GM21360 (cell line): ENCODE results near the gene SLC16A3.
"Not testable (repeated sequence)": the region's sequence is repeated elsewhere in the genome, so short reads cannot be mapped to it uniquely, and the experiment has no call there.

Source experiments
- ATAC-seq: cut with Tn5 transposase; IDR thresholded peaks from one replicate; pipeline ENCODE4 v1.9.1; 2021; ENCODE audit warnings: mild to moderate bottlenecking, moderate library complexity; ENCODE audit not compliant: unreplicated experiment

The SLC16A3 gene

DNA sequence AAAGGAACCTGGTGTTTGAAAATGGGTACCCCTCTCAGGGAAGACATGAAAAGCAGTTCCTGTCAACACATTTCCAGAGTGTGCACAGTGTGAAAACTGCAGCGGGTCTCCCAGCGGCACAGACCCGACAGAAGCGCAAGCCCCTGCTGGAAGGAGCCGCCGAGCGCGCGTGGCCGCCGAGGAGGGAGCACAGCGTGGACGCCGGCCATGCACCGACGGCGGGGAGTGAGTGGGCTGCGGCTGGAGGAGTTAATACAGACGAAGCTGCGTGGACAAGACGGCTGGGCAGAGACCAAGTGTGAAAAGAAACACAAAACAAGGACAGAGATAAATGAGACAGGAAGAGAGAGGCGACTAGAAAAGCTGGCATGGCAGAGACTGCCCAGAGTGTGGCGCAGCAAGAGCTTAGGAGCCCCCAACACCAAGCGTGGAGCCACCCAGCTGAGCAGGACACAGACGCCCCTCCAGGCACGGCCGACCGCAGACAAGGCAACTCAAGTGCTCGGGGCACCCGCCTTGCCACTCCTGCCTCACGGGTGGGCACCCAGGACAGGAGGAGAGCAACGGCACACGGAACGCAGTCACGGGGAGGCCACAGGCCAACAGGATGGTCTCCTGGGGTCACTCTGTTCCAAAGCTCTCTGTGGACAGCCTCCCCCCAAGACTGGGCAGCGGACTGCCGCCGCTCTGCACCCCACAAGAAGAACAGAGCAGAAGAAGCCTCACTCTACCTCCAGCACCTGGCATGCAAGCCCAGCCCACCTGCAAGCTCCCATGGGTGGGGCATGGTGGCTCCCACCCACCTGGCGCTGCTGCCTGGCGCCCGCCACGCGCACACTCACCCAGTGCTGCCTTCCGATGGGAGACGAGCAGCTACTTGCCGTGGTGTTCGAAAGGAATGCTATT lies 16.5 kb downstream of the SLC16A3 start:
- no peak for ATAC-seq

DNA sequence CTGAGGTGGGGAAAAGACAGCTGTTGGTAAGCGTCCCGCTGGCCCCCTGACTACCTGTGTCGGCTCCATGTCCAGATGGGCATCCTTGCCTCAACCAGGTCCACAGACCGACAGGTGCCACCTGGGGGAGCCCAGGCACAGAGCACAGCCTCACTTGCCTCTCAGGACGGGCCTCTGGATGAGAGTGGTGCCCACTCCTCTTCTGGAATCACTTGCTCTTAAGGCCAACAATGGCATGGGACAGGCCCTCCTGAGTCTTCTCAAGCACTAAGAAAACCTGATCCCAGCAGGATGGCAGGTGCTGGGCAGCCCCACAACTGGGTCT lies 17.2 kb downstream of the SLC16A3 start:
- ATAC-seq: no peak

GRCh38 chr17:82246365-82247181 lies 17.7 kb downstream of the SLC16A3 start:
- no peak for ATAC-seq

DNA sequence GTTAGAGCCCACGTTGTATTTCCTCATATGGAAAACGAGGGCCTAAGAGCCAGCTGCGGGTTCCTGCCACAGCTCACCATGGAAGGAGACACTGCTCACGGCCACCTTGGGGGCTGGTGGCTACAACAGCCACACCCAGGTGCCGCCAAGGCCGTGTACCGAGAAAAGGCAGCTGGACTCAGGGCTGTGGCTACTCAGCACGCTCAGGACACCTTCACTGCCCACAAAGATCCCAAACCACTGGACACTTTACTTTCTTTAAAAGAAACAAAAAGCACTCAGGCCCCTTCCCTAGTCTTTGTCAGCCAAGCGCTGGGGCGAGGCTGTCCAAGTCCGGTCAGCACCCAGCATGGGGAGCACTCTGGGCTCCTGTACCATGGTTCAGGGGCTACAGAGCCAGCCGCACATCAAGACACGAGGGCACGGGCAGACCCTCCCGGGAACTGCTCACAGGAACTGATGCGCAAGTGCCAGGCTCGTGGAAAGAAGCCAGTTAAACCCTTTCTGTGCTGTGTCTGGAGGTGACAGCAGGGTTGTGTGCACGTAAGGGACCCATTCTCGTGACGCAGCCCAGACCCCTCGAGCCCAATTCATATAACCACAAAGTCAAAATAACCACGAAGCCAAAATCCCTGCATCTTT lies 18.5 kb downstream of the SLC16A3 start:
- ATAC-seq: no peak

DNA sequence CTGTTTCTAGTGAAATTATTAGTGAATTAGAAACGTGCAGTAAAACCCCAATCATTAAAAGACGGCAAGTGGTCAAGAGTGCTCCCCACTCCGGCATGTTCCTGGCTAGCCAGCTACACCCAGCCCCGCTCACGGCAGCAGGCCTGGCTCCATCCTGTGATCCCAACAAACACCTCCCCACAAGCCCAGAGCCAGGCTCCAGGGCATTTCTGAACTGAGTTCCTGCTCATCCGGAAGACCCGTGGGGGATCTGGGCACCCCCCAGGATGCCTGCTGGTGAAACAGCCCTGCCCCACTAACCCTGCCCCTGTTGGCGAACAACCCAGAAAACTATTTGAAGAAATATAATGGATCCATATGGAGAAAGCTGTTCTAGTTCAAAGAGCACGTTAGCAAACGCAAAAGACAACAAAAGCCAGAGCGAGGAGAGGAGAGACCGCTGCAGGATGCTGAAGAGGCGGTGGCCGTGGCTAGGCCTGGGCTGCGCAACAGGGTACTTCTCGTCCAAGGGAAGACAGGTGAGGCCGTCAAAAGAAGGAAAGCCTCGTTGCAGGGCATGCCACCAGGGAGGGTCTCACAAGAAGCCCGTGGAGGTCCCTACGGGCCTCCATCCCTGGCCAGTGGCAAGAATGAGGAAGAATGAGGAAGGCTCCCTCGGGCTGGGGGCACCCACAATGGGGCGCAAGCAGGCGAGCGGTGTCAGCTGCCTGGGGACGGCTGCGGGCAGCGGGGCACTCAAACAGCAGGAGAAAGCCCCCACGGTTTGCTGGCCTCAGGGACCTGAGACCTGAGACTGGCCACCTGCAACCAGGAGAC lies 19.2 kb downstream of the SLC16A3 start:
- no peak for ATAC-seq

- no peak for ATAC-seq
These were observed 20.2 kb downstream of the SLC16A3 start for GRCh38 chr17:82248815-82249674.

GRCh38 chr17:82249896-82250581 lies 21.2 kb downstream of the SLC16A3 start:
- no peak for ATAC-seq

DNA sequence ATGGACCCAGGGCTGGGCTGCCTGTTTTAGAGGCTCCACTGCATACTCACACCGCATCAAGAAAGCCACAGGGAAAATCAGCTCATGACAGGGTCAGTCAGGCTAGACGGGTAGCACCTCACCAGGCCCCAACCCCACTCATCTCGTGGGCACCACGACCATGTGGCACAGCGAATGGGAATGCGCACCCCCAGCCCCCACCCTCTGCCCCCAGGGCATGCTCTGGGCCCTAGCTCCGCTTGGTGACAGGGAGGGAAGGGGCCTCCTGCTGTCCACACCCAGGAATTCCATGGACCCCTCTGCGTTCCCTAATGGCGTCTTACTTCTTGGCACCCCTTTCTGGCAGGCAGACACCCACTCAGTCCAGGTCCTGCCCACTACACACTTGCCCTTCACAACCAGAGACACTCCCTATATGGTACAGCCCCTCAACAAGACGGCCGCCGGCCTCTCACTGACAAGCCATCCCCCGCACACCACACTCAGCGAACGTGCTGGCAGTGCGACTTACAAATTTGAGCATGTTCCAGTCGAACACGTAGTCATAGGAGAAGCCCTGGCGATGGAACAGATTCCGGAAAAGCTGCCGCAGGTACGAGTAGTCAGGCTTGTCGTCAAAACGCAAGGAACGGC lies 22.1 kb downstream of the SLC16A3 start:
- no peak for ATAC-seq

DNA sequence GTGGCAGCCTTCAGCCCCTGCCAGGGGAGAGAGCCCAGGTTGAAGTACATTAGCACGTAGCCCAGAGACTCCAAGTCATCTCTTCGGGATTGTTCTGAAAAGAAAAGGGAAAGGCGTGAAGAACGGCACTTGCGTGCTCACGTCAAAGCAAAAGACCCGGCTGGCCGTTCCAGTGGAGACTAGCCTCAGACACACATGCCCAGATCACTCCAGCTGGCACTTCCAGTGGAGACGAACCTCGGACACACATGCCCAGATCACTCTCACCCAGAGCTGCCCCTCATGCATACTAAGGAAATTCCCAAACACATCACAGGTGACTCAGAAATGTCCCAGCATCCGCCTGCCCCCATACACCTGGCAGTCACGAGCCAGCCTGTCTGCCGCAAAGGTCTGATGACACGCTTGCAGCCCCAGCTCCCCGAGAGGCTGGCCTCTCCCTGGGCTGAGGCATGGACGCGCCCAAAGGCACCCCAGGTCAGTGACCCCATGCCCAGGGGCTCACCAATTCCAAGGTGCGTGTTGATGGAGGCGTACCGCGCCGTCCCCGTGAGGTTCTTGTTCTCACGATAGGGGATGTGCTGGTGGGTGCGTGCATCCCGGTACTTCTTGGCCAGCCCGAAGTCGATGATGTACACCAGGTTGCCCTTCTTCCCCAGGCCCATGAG lies 23.8 kb downstream of the SLC16A3 start:
- ATAC-seq: no peak

DNA sequence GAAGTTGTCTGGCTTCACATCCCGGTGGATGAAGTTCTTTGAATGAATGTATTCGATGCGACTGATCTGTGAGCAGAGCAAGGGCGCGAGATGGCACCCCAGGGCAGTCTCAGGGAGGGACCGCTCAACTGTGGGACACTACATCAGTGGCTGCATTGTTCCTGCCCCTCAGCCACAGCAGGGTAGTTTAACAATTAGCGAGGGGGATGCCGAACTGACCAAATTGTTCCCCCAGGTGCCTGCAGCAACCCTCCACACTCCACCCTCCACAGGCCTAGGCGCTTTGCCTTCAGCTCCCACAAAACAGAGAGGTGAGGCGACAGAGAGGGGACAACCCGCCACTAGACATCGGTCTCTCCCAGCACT lies 24.3 kb downstream of the SLC16A3 start:
- ATAC-seq: no peak

DNA sequence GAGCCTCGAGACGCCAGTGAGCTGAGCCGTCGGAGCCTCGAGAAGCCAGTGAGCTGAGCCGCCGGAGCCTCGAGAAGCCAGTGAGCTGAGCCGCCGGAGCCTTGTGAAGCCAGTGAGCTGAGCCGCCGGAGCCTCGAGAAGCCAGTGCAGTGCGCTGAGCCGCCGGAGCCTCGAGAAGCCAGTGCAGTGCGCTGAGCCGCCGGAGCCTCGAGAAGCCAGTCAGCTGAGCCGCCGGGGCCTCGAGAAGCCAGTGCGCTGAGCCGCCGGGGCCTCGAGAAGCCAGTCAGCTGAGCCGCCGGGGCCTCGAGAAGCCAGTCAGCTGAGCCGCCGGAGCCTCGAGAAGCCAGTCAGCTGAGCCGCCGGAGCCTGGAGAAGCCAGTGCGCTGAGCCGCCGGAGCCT lies 25.3 kb downstream of the SLC16A3 start:
- ATAC-seq: not testable (repeated sequence)

DNA sequence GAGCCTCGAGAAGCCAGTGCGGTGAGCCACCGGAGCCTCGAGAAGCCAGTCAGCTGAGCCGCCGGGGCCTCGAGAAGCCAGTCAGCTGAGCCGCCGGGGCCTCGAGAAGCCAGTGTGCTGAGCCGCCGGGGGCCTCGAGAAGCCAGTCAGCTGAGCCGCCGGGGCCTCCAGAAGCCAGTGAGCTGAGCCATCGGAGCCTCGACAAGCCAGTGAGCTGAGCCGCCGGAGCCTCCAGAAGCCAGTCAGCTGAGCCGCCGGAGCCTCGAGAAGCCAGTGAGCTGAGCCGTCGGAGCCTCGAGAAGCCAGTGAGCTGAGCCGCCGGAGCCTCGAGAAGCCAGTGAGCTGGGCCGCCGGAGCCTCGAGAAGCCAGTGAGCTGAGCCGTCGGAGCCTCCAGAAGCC lies 25.9 kb downstream of the SLC16A3 start:
- ATAC-seq: not testable (repeated sequence)

DNA sequence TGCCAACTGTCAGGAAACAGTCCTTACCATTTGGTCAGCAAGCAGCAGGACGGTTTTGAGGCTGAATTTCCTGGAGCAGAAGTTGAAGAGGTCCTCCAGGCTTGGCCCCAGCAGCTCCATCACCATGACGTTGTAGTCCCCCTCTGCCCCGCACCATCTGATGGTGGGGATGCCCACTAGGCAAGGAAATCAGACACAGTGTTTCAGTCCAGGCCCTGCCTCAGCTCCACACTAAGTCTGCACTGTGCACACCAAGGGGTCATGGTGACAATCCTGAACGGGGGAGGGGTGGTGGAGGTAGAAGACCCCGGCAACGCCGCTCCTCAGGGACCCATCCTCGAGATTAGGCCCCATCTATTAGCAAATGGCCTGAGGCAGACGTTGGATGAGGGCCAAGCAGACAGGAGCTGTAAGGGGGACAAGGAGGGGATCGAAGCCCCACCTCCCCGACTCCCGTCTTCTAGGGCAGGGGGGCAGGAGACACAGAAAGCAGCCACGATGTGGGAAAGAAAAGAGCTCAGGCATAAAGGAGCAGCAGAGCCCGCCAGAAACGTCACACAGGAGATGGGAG lies 26.6 kb downstream of the SLC16A3 start:
- ATAC-seq: no peak

DNA sequence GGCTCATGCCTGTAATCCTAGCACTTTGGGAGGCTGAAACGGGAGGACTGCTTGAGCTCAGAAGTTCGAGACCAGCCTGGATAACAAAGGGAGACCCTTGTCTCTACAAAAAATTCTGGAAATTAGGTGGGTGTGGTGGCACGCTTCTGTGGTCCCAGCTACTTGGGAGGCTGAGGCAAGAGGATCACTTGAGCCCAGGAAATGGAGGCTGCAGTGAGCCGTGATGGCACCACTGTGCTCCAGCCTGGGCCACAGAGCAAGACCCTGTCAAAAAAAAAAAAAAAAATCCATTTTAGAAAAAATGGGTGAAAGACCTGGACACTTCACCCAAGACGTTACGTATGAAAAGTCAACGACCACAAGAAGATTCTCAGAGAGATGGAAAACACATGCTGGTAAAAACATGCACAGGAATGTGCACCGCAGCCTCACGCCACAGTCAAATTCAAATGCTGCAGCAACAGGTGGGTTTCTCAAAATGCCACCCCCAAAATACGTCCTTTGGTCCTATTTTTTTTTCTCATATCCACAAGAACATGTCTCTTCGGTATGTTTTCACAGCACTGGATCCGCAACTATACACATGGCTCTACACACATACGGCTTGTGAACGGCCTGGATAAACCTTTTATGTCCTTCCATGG lies 27.5 kb downstream of the SLC16A3 start:
- ATAC-seq: no peak

- ATAC-seq: no peak
These were observed 28.6 kb downstream of the SLC16A3 start for GRCh38 chr17:82257473-82257872.

DNA sequence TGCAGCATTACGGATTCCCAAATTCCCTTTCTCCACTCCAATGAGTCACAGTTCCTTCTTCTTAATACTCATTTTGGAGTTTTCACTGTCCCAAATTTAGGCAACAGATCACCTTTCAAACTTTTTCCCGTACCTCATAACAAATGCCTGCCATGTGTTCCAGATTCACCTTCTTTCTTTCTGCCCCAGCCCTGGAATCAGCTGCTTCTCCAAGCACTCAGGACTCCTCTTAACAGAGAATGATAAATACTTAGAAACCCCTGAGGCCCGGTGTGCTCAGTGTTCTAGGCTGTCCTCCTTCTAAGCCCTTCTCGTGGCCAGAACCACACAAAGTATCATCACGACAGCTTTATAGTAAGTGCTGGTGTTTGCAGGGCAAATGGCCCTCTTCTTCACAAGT lies 29.7 kb downstream of the SLC16A3 start:
- no peak for ATAC-seq
